M059J (cell line): ENCODE measurements around the gene MMP25. TPM values are rescaled to one million over a fixed set of nuclear protein-coding genes. Genes with fewer than 3 reads are reported as not detected.

Source experiments
- DNase-seq: peaks from one replicate; pipeline ENCODE4 v3.0.0-alpha.2; 2012; ENCODE audit warnings: low read depth
- total RNA-seq: library from RNA; depleted of rRNA; stranded (reverse); fragments of >200 nt; shearing (Covaris generic); gene quantifications from 2 replicates; pipeline ENCODE4 v1.2.3, GENCODE V29; 2014; rRNA removed

MMP25 gene
- total RNA-seq: 0.02 TPM in 1 of 2 replicates, not detected in the other

GRCh38 chr16:3045758-3046640 lies at the start of gene MMP25:
Gene MMP25, plus strand, starts transcription at chr16:3046561. Its CDS starts 357 bp downstream, at chr16:3046918.
- DNase-seq: no peak

GRCh38 chr16:2999929-3000328 lies 46.4 kb upstream of the MMP25 start:
- DNase-seq: no peak

GRCh38 chr16:3000540-3000939 lies 45.8 kb upstream of the MMP25 start:
- no peak for DNase-seq

- DNase-seq: no peak
Measured at GRCh38 chr16:3001316-3001715, 45.0 kb upstream of the MMP25 start.

GRCh38 chr16:3003582-3004270 lies 42.6 kb upstream of the MMP25 start:
- DNase-seq: peak; percentile 98

GRCh38 chr16:3004319-3004718 lies 42.0 kb upstream of the MMP25 start:
- no peak for DNase-seq

GRCh38 chr16:3004781-3005284 lies 41.5 kb upstream of the MMP25 start:
- DNase-seq: no peak

- no peak for DNase-seq
Measured at GRCh38 chr16:3007059-3007956, 39.1 kb upstream of the MMP25 start.

GRCh38 chr16:3007957-3008689 lies 38.2 kb upstream of the MMP25 start:
- DNase-seq: no peak

- DNase-seq: no peak
Measured at GRCh38 chr16:3008690-3009037, 37.7 kb upstream of the MMP25 start.

- DNase-seq: peak; percentile 38
Measured at GRCh38 chr16:3009568-3010390, 36.6 kb upstream of the MMP25 start.

- no peak for DNase-seq
Measured at GRCh38 chr16:3010510-3010909, 35.9 kb upstream of the MMP25 start.

- no peak for DNase-seq
Measured at GRCh38 chr16:3012246-3012645, 34.1 kb upstream of the MMP25 start.

- peak; percentile 29 for DNase-seq
Measured at GRCh38 chr16:3012828-3013420, 33.4 kb upstream of the MMP25 start, which contains the start of gene CLDN9. Gene CLDN9, plus strand, starts transcription at chr16:3012923. Its CDS starts 440 bp downstream, at chr16:3013363.

GRCh38 chr16:3013491-3013951 lies 32.8 kb upstream of the MMP25 start:
- DNase-seq: peak; percentile 38

GRCh38 chr16:3013998-3014690 lies 32.2 kb upstream of the MMP25 start:
- no peak for DNase-seq

- no peak for DNase-seq
Measured at GRCh38 chr16:3014971-3015370, 31.4 kb upstream of the MMP25 start.

GRCh38 chr16:3015865-3016521 lies 30.4 kb upstream of the MMP25 start:
- no peak for DNase-seq
